Neutrophil (primary cell): Measurements from ENCODE around the gene OR1D2.

ENCODE experiments used
- H3K27ac ChIP-seq: fragments of 200-600 bp; sonication (generic); 2 replicates; pipeline ENCODE4 v1.5.1; 2016; ENCODE audit warnings: mild to moderate bottlenecking, moderate library complexity
- H3K27me3 ChIP-seq: fragments of 200-600 bp; sonication (generic); 2 replicates; pipeline ENCODE4 v1.6.0; 2016; ENCODE audit warnings: mild to moderate bottlenecking
- H3K36me3 ChIP-seq: fragments of 200-600 bp; sonication (generic); 2 replicates; pipeline ENCODE4 v1.5.1; 2017
- H3K4me1 ChIP-seq, 2 experiments: fragments of 200-600 bp in 1 of 2; sonication (generic) in 1 of 2; 1 replicate in 1 of 2; 2 replicates in 1 of 2; pipeline versions ENCODE4 v1.5.1 to v1.6.1; 2013 to 2016; ENCODE audit warnings: low read depth in 1 of 2, low read length in 1 of 2, mild to moderate bottlenecking in 1 of 2, moderate library complexity in 1 of 2; ENCODE audit not compliant: control insufficient read depth in 1 of 2, insufficient read depth in 1 of 2
- H3K4me3 ChIP-seq, 2 experiments: fragments of 200-600 bp in 1 of 2; sonication (generic) in 1 of 2; 1 replicate in 1 of 2; 2 replicates in 1 of 2; pipeline ENCODE4 v1.5.1; 2013 to 2016; ENCODE audit warnings: low read depth in 1 of 2, low read length in 1 of 2, mild to moderate bottlenecking in 1 of 2, moderate library complexity in 1 of 2
- H3K9me3 ChIP-seq: fragments of 200-600 bp; sonication (generic); 2 replicates; pipeline ENCODE4 v1.5.1; 2016
- TF ChIP-seq, protein P1 (sequence below): fragments of 200-600 bp; sonication (generic); IDR thresholded peaks from 2 replicates; pipeline ENCODE4 v1.5.1; 2016; ENCODE audit warnings: antibody characterized with exemption

Gene OR1D2

DNA sequence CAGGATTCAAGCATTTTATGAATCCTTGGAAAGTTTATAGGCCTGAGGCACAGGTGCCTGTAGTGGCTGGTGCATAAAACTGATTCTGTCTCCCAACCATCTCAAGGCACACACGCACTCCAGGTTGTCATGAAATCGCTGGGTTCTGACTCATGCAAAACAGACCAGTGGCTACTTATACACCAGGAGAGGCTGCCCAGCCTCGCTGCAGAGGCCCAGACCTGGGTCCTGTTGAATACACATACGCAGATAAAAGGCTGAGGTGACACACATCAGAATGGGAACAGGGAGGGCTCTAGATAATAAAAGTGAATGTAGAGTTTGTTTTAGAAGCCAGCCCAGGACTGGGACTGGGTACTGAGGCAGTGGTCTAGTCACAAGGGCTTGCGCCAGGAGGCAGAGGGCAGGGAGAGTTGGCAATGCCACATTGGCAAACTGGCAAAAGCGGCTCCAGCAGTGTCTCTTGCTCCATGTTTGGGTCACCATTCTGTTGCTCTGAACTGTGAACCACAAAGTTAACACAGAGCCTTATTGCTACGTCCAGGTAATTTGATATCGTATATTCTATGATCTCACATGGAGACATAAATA lies 54.4 kb downstream of the OR1D2 start:
- TF ChIP-seq, protein P1, sequence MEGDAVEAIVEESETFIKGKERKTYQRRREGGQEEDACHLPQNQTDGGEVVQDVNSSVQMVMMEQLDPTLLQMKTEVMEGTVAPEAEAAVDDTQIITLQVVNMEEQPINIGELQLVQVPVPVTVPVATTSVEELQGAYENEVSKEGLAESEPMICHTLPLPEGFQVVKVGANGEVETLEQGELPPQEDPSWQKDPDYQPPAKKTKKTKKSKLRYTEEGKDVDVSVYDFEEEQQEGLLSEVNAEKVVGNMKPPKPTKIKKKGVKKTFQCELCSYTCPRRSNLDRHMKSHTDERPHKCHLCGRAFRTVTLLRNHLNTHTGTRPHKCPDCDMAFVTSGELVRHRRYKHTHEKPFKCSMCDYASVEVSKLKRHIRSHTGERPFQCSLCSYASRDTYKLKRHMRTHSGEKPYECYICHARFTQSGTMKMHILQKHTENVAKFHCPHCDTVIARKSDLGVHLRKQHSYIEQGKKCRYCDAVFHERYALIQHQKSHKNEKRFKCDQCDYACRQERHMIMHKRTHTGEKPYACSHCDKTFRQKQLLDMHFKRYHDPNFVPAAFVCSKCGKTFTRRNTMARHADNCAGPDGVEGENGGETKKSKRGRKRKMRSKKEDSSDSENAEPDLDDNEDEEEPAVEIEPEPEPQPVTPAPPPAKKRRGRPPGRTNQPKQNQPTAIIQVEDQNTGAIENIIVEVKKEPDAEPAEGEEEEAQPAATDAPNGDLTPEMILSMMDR, result no peak
- H3K27me3 ChIP-seq, result no peaks in the 10 kb centered on the region
- H3K4me3 ChIP-seq, result peak overlapping the region; percentile 82 to 92
- no peaks in the 10 kb centered on the region for H3K36me3 ChIP-seq
- H3K27ac ChIP-seq, result peak overlapping the region; percentile 80
- H3K4me1 ChIP-seq, result peaks cover 8 to 11% of the 10 kb centered on the region in 2 experiments
- H3K9me3 ChIP-seq, result no peaks in the 10 kb centered on the region

DNA sequence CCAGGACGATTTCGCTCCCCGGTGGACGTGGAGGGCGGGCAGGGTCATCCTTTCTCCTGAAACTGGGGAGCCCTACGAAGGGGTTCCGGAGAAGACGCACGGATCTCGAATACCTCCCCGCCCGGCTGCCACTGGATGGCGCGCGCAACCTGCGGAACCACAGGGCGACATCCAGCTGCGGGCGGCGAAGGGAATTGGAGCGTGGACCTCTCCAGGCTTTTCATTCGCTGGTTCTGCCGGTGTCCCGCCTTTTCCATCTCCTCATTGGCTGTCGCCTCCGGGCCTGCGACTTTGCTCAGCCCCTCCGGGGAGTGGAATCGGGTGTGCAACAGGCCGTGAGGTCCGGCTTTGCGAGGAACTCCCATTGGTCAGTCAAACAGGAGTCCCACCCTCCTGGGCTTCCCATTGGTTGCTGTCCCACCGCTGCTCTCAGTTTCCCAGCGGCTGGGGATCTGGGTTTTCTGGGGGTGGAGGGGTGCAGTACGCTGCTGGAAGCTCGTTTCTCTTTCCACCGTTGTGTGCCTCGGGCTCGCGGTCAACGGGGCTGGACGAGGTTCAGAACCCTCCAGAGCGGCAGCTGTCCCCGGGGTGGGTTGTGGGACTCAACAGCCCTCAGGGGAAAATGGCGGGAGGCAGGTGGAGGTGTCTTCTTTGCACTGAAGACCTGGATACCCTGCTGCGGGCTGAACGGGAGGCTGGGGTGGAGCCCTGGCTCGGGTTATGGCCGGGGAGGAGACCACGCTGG lies 55.3 kb downstream of the OR1D2 start:
- Histone ChIP-seq H3K4me1 (peaks cover 8 to 11% of the 10 kb centered on the region in 2 experiments), H3K27ac (peak overlapping the region; percentile 80), H3K36me3 (no peaks in the 10 kb centered on the region), H3K9me3 (no peaks in the 10 kb centered on the region), H3K27me3 (no peaks in the 10 kb centered on the region), H3K4me3 (peak overlapping the region; percentile 82 to 92)
- TF ChIP-seq, protein P1, result peak; percentile 91

DNA sequence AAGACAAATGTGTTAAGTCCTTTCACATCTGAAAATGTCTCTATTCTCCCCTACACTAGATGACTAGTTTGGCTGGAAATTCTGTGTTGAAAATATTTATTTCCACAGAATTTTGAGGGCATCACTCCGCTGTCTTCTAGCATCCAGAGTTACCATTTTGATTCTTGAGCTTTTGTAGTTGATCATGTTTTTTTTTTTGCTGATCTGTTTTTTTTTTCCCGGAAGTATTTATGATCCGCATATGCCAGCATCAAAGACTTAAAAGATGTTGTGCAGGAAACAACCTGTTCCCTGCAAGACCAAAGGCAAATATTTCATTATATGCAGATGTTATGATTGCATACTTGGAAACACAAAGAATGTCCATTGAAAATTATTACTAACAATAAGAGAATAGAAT lies 57.5 kb downstream of the OR1D2 start:
- H3K9me3 ChIP-seq, result no peaks in the 10 kb centered on the region
- H3K4me1 ChIP-seq, result peaks cover 8 to 11% of the 10 kb centered on the region in 2 experiments
- H3K27me3 ChIP-seq, result no peaks in the 10 kb centered on the region
- H3K4me3 ChIP-seq, result no peak overlapping the region
- H3K36me3 ChIP-seq, result no peaks in the 10 kb centered on the region
- TF ChIP-seq, protein P1, result no peak
- no peak overlapping the region for H3K27ac ChIP-seq

DNA sequence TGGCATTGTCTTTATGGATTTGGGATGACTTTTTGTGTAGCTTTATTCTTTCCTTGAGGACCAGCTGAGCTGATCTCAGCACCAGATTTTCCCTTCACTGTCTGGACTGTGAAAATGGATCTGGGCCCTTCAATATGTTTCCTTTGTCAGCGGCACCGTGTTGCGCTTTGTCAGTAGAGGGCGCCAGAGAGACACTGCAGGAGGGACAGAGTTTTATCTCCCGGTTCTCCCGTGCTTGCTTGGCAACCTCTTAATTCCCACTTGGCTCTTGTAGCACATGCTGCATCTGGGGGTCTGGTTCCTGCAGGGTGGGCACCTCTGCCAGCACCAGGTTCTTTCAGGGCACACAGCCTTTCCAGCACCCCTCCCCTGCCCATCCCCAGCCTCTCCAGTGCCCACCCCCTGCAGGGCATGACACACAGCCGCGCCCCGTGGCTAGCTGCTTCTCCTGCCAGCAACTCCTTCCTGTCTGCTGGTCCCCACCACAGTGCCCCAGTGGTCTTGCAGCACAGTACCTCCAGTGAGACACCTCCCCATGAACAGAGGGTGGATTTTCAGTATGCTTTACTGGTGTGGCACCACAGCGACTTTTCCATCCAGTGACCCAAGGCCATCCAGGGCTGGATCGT lies 60.4 kb downstream of the OR1D2 start:
- Histone ChIP-seq H3K27ac (no peak overlapping the region), H3K27me3 (no peaks in the 10 kb centered on the region), H3K9me3 (no peaks in the 10 kb centered on the region), H3K36me3 (no peaks in the 10 kb centered on the region), H3K4me1 (peaks cover 13 to 21% of the 10 kb centered on the region in 2 experiments), H3K4me3 (no peak overlapping the region)
- TF ChIP-seq, protein P1, result peak; percentile 51

DNA sequence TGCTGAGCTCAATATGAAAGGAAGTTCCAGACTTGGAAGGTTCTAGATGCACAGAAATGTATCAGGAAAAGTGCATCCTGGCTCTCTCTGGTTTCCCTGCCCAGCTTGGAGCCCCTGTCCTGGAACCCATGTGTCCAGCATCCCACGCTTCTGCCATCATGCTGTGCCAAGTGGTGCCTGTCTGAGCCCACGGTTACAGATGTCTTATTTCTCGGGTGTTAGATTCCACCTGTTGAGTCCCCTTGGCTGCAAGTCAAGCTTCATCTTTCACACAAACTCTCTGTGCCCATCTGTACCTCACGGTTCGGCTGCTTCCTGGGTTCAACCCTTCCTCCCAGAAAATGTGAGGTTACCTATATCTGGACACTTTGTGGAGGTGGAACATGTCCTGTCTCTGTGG lies 63.3 kb downstream of the OR1D2 start:
- TF ChIP-seq, protein P1, result no peak
- H3K9me3 ChIP-seq, result no peaks in the 10 kb centered on the region

More for the DNA sequence above, 63.3 kb downstream of the OR1D2 start:
- H3K27ac ChIP-seq, result no peak overlapping the region
- peaks cover 13 to 15% of the 10 kb centered on the region in 2 experiments for H3K4me1 ChIP-seq
- H3K36me3 ChIP-seq, result peaks cover 6% of the 10 kb centered on the region
- no peak overlapping the region for H3K4me3 ChIP-seq
- H3K27me3 ChIP-seq, result no peaks in the 10 kb centered on the region
